HepG2 (cell line): ENCODE measurements around the gene TCEAL9.

Experiments
- CHD4 ChIP-seq: fragments of 200-600 bp; sonication (generic); IDR thresholded peaks from 2 replicates; pipeline ENCODE4 v1.7.0; 2017; ENCODE audit warnings: mild to moderate bottlenecking, low read length, borderline replicate concordance
- CREB1 ChIP-seq, 2 experiments: fragments of 450-650 bp in 1 of 2; IDR thresholded peaks; 2 replicates each; pipeline ENCODE4 v1.6.1; 2016 to 2017; ENCODE audit warnings: control low read depth in 1 of 2, mild to moderate bottlenecking in 1 of 2, missing compliant biosample characterization in 1 of 2, missing genetic modification characterization in 1 of 2
- HNRNPL ChIP-seq: fragments of 200-400 bp; formaldehyde crosslinking; IDR thresholded peaks from 2 replicates; pipeline ENCODE4 v1.6.1; 2017; ENCODE audit warnings: mild to moderate bottlenecking, low read depth, low read length
- KDM4B ChIP-seq: sonication (generic); formaldehyde crosslinking; IDR thresholded peaks from 2 replicates; pipeline ENCODE4 v1.4.0; 2020; ENCODE audit warnings: missing genetic modification reagents
- MTA3 ChIP-seq: sonication (generic); formaldehyde crosslinking; IDR thresholded peaks from 2 replicates; pipeline ENCODE4 v1.4.0; 2020; ENCODE audit warnings: missing genetic modification reagents
- MXI1 ChIP-seq: IDR thresholded peaks from 3 replicates; pipeline ENCODE4 v1.6.1; 2012; ENCODE audit warnings: low read depth, low read length, inconsistent platforms, borderline replicate concordance
- MZF1 ChIP-seq: sonication (generic); formaldehyde crosslinking; IDR thresholded peaks from 2 replicates; pipeline ENCODE4 v1.8.1; 2023; ENCODE audit warnings: mild to moderate bottlenecking, missing genetic modification reagents, borderline replicate concordance
- RFX1 ChIP-seq: fragments of 450-650 bp; IDR thresholded peaks from 2 replicates; pipeline ENCODE4 v1.6.1; 2017
- TBP ChIP-seq: sonication (generic); formaldehyde crosslinking; IDR thresholded peaks from 2 replicates; pipeline ENCODE4 v1.5.0; 2020; ENCODE audit warnings: missing genetic modification reagents

DNA sequence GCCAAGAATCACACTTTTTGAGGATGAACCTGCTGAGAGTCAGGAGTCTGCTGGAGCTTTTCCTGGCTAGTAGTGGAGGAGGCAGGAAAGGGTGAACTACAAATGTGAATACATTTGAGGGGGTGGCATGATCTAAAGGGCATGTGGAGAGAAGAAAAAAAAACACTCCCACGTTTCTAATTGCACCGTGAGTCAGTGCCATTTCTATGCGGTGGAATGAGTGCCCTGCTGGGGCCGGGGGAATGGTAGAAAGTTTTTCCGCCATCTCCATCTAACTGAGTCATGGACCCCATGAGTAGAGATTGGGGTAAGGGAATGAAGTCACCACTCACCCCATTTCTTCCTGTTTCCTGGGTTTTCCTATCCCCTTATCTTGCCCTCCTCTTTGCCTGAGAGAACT, 39.9 kb downstream of the TCEAL9 start:
- no peak for TF ChIP-seq MXI1
- no peak for TF ChIP-seq KDM4B (CRISPR knock-in tag)
- no peak for TF ChIP-seq TBP (CRISPR knock-in tag)
- no peak for TF ChIP-seq HNRNPL
- TF ChIP-seq MTA3 (CRISPR knock-in tag) = no peak
- no peak for TF ChIP-seq CHD4
- no peak for TF ChIP-seq RFX1
- no peak for TF ChIP-seq MZF1 (CRISPR knock-in tag)
- TF ChIP-seq CREB1 (IDR thresholded peaks at IDR 0.05) = no peak
- no peak for TF ChIP-seq CREB1 (CRISPR knock-in tag; IDR thresholded peaks at IDR 0.05)
